GM10248 (cell line): ENCODE measurements around the gene UBE2O.

Source experiments
- CTCF ChIA-PET: fragments of 300-600 bp; sonication (Branson Sonifier 250); formaldehyde crosslinking; extraction: SDS; loops from one replicate; lab custom pipeline; 2021; ENCODE audit warnings: antibody characterized with exemption; lab: Yijun Ruan, JAX
- POLR2A ChIA-PET: fragments of 350-650 bp; sonication (Branson Sonifier 250); formaldehyde crosslinking; extraction: SDS; loops from one replicate; lab custom pipeline; 2020; ENCODE audit warnings: antibody characterized with exemption; lab: Yijun Ruan, JAX
- DNase-seq: peaks from one replicate; pipeline ENCODE4 v3.0.0; 2012; ENCODE audit errors: extremely low spot score
- CTCF ChIP-seq: IDR thresholded peaks from 2 replicates; pipeline ENCODE4 v1.5.1; 2012; ENCODE audit warnings: mild to moderate bottlenecking, low read depth; ENCODE audit errors: extremely low read depth, missing control alignments, control extremely low read depth

UBE2O gene

DNA sequence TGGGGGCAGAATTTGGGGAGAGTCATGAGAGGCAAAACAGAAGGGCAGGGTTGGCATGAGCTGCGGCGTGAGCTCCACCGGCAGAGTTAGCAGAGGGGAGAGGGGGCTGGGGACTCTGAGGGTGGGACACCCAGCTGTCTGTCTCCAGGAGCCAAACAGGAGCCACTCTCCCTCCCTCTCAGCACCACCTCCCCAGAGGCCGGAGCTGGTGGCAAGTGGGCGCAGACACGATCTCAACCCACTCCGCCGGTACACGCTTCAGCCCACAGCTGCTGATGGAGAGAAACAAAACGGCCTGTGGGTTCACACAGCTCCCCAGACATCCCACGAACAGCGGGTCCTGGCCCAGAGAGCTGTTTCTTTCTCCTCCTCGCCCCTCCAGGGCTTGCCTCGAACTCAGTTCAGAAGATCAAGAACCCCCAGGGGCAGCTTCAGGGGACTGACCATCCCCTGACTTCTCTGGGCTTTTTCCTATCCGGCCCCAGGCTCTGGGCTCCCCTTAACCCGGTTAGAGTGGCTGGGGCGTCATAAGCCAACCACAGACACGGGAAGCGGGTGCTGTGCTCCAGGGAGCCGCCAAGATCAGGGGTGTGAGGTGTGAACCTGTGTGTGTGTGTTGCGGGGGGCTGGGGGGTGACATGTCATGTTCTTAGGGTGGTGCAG, 40.7 kb upstream of the UBE2O start:
- CTCF ChIA-PET = interaction anchor here (0.8 to 22.6 kb wide), 13 partner anchors 9 to 372 kb away, joined by 3 to 496 read pairs (median 5); partner anchors contain the start of genes AANAT and UBE2O
- POLR2A ChIA-PET = interaction anchor here (1.1 to 1.6 kb wide), 2 partner anchors 10 to 12 kb away, joined by 4 to 7 read pairs; no protein-coding TSS in a partner anchor
- TF ChIP-seq CTCF = no peak
- no peak for DNase-seq

DNA sequence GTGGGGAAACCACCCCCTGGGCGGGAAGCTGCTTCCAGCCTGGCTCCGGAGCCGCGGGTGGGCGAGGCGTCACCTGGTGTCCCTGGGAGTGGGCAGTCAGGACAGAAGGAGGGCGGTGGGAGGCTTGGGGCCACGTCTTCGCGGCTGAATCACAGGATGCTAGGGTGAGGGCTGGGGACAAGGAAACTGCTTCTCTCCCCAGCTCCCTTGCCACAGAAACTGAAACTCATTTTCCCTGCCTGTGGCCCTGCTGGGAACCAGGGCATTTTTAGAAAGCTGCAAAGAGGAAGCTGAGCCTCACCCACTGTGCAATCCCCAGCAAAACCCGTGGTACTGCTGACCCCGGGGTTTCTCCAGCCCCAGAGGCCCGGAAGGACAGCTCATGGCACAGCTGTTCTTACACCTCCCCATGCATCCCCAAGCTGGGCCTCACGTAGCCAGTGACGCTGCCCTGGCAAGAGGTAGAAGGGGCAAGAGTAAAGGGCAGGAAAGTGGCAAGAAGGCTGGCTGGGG, 40.1 kb upstream of the UBE2O start:
- TF ChIP-seq CTCF = no peak
- ChIA-PET POLR2A (interaction anchor here (0.6 to 1.6 kb wide), 3 partner anchors 10 to 21 kb away, joined by 4 to 7 read pairs (median 6); no protein-coding TSS in a partner anchor), CTCF (interaction anchor here (1.0 to 22.6 kb wide), 12 partner anchors 9 to 372 kb away, joined by 3 to 496 read pairs (median 5); partner anchors contain the start of genes AANAT and UBE2O)
- peak; percentile 69 for DNase-seq

- TF ChIP-seq CTCF = no peak
- CTCF ChIA-PET = interaction anchor here (1.1 to 22.6 kb wide), 10 partner anchors 8 to 84 kb away, joined by 3 to 496 read pairs (median 6); partner anchors contain the start of genes AANAT and UBE2O
- POLR2A ChIA-PET = interaction anchor here (0.6 to 1.6 kb wide), 3 partner anchors 9 to 540 kb away, joined by 4 to 6 read pairs (median 4); no protein-coding TSS in a partner anchor
- peak; percentile 65 for DNase-seq
Measured at GRCh38 chr17:76492123-76492988, 39.4 kb upstream of the UBE2O start.

DNA sequence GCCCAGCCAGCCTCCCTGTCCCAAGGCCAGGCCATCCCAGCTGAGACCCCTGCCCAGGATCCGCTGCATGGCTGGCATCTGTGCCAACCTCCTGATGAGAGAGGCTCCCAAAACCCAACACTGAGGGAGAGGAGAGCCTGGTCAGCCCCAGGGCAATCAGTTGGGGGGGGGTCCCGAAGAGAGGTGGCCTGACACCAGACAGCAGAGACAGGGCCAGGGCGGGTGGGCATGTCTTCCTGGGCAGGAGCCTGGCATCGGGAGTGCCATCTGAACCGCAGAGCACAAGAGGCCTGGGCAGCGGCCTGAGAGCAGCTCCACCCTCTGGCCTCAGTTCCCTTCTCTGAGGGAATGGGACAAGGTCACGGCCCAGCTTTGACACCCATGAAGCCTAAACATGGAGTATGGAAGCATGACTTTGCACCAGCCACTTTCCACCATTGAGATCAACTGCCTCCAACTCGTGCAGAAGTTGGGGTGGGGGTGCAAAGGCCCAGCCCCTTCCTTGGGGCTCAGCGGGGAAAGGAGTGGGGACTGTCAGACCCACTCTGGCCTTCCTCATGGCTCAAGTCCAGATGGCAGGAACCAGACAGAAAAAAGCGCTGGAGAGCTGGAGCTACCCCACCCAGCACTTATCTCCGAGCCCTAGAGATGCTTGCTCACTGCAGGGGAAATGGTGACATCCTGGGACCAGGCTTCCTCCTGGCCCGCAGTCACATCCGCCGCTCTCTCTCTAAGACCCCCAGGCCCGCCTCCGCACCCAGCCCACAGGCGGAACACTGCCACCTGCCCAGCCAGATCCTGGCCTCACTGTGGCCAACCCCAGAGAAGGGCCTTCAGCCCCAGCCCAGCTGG, 38.5 kb upstream of the UBE2O start:
- POLR2A ChIA-PET = interaction anchor here (0.6 kb wide), 1 partner anchor 539 kb away, joined by 4 read pairs; no protein-coding TSS in a partner anchor
- no peak for DNase-seq
- CTCF ChIA-PET = interaction anchor here (1.2 to 22.6 kb wide), 5 partner anchors 10 to 33 kb away, joined by 4 to 496 read pairs (median 9); partner anchors contain the start of genes AANAT and UBE2O
- TF ChIP-seq CTCF = no peak

DNA sequence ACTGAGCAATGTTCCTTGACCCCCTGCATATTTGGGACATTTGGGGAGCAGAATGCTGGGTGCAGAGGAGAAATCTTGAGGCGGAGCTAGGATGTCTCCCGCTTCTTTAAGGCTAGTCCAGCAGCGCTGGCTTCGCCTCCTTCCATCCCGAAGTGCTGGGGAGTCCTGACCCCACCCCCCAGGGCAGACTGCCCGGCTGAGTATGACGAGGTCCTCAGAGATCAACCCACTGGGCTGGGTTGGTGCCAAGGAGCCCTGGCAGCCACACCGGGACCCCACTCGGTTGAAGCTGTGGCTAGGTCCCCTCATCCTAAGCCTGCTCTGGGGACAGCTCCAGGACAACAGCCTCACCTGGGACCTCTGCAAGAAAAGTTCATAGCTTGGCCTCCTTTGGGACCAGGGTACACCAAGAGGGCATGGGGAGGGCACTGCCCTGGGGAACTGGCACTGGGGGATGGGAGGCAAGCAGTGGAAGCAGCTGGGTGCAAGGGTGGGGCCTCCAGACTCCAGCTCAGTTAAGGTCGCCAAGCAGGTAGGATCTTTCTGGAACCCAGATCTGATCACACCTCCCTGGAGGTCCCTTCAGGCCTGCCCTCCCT, 37.3 kb upstream of the UBE2O start:
- CTCF ChIA-PET = interaction anchor here (0.8 to 22.6 kb wide), 7 partner anchors 13 to 93 kb away, joined by 3 to 496 read pairs (median 4); partner anchors contain the start of genes AANAT and UBE2O
- DNase-seq = no peak
- no peak for TF ChIP-seq CTCF
- POLR2A ChIA-PET = no interaction called here
